Hypothalamus (tissue), 51 donors: Measurements from ENCODE around the gene SMCHD1.
"Not testable (repeated sequence)": the region's sequence is repeated elsewhere in the genome, so short reads cannot be mapped to it uniquely, and the experiment has no call there.

Experiments
- DNase-seq, 51 donors: peaks; one replicate each; lab custom pipeline; 2025; lab: John Stamatoyannopoulos, UW

The SMCHD1 gene

DNA sequence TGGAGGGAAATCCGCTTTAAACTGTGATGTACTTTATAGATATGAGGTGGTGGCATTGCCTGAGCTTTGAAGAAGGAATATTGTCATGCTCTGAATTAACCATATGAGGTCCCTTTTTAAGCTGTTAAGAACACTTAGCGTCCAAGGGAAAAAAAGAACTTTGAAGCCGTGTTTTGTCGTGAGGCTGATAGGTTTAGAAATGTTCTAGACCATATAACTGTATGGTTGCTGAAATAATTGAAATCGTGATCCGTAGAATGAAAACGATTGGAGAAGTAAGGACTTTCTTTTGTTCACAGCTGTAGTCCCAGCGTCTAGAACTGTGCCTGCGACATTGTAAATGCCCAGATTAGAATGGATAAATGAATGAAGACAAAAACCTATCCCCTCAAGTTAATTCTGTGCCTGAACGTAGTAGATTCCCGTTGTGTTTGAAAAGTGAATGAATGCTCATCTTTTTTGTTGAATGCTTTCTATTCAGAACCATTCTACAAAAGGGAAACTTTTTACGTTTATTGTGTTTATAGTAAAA is 1.5 kb downstream of the SMCHD1 start:
- DNase-seq: no peak

DNA sequence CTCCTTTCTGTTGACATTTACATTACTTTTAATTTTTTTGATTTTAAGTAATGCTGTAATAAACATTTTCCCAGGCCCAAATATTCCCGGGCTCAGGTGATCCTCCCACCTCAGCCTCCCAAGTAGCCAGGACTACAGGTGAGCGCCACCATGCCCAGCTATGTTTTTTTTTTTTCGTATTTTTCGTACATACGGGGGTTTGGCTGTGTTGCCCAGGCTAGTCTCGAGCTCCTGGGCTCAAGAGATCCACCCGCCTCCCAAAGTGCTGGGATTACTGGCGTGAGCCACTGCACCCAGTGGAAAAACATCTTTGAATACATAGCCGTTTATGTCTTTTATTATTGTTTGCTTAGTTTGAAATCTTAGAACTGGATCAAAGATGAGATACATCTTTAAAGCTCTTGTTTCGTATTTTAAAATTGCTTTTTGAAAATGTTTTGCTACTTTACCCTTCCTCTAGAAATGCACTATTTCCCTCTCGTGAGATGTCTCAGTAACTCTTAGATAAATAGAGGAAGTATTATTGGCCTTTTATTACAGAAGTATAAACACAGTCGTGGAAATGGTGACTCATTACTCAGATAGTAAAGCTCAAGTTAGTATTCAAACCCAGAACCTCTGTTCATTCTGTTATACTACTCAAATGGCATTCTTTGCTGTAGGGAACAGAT is 2.4 kb downstream of the SMCHD1 start:
- DNase-seq: no peak

DNA sequence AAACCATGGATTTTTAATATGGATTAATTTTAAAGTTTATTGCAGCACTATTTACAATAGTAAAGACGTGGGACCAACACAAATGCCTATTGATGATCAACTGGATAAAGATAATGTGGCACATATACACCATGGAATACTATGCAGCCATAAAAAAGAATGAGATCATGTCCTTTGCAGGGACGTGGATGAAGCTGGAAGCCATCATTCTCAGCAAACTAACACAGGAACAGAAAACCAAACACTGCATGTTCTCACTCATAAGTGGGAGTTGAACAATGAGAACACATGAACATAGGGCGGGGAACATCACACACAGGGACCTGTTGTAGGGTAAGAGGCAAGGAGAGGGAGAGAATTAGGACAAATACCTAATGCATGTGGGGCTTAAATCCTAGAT is 5.3 kb downstream of the SMCHD1 start:
- DNase-seq: not testable (repeated sequence)

DNA sequence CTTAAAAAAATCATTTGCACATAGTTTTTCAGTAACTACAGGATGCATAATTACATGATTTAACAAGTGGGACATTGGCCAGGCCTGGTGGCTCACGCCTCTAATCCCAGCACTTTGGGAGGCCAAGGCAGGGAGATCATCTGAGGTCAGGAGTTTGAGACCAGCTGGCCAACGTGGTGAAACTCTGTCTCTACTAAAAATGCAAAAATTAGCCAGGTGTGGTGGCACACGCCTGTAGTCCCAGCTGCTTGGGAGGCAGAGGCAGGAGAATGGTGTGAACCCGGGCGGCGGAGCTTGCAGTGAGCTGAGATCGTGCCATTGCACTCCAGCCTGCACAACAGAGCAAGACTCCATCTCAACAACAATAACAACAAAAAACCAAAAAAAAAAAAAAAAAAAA is 6.8 kb downstream of the SMCHD1 start:
- DNase-seq: not testable (repeated sequence)

- no peak for DNase-seq
These were observed 7.5 kb downstream of the SMCHD1 start for GRCh38 chr18:2662990-2663389.

- DNase-seq: no peak
These were observed 16.9 kb downstream of the SMCHD1 start for GRCh38 chr18:2672410-2672809.

DNA sequence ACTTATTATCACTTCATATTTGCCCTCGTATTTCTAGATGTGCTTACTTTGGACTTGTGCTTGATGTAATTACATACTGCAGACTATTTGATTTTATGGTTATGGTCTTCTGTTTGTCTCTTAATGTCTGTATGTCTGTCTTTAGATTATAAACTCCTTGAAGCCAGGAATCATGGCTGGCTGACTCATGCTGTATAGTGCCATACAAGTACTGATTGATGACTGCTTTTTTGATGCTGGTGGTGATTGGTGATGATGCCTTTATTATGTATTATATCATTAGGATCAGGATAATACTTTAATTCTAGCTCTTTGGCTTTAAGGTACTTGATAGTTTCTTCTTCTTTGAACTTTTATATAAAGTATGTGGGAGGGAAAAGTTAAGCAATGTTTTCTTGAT is 17.3 kb downstream of the SMCHD1 start:
- DNase-seq: no peak

DNA sequence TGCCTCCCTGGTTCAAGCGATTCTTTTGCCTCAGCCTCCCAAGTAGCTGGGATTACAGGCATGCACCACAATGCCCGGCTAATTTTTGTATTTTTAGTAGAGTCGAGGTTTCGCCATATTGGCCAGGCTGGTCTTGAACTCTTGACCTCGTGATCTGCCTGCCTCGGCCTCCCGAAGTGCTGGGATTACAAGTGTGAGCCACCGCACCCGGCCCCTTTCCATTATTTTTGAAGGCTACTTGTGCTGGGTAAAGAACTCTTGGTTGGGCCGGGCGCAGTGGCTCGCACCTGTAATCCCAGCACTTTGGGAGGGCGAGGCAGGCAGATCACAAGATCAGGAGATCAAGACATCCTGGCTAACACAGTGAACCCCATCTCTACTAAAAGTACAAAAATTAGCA is 23.4 kb downstream of the SMCHD1 start:
- not testable (repeated sequence) for DNase-seq

DNA sequence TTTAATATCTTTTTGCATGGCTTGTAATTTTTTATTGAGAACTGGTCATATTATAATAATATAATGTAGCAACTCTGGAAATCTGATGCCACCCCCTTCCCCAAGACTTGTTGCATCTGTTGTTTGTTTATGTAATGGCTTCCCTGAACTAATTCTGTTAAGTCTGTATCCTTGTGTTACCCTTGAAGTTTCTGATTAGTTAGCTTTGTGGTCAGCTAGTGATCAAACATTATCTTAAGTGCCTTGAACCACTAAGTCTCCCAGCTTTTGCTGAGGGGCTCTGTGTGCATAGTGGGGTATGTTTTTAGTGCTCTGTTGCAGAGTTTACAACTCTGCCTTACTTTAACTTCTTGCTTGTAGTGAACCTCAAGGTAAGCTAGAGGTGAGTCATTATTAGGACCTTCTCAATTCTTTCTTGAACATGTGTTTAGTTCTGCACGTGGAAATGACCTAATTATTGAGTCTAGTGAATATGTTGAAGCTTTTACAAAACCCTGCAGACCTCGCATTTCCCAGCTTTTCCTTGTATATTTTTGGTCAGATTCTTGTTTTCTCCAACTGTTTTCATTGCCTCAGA is 24.8 kb downstream of the SMCHD1 start:
- no peak for DNase-seq

DNA sequence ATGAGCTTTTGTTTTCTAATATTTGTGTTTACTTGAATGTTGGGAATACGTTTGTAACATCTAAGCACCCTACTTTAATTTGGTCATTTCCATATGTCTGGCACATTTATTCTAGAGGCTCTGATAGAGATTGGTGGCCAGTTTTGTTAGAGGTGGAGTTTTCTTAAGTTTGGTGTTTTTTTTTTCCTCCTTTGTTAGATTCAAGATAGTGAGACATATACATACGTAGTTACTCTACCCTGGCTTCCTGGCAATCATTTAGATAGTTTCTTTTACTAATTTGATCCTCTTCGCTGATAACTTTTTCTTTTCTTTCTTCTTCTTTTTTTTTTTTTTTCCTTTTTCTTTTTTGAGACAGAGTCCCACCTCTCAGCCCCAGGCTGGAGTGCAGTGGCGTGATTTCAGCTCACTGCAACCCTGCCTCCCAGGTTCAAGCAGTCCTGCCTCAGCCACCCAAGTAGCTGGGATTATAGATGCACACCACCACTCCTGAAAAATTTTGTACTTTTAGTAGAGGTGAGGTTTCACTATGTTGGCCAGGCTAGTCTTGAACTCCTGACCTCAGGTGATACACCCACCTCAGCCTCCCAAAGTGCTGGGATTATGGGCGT is 26.6 kb downstream of the SMCHD1 start:
- DNase-seq: no peak

DNA sequence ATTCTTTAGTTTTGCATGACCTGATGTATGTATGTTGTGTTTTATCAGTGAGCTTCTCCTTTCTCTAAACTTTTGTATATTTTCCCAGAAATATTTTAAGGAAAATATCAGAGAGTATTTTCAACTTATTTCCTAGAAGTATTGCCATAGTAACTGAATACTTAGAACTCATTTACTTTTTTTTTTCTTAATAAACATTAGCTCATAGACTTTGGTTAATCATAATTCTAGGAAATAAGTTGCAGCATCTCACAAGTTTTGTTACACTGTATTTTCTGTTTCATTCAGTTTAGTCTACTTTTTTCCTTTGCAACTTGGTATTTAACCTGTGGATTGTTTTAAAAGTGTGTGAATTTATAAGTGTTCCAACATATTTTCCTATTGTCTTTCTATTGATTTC is 27.5 kb downstream of the SMCHD1 start:
- no peak for DNase-seq

DNA sequence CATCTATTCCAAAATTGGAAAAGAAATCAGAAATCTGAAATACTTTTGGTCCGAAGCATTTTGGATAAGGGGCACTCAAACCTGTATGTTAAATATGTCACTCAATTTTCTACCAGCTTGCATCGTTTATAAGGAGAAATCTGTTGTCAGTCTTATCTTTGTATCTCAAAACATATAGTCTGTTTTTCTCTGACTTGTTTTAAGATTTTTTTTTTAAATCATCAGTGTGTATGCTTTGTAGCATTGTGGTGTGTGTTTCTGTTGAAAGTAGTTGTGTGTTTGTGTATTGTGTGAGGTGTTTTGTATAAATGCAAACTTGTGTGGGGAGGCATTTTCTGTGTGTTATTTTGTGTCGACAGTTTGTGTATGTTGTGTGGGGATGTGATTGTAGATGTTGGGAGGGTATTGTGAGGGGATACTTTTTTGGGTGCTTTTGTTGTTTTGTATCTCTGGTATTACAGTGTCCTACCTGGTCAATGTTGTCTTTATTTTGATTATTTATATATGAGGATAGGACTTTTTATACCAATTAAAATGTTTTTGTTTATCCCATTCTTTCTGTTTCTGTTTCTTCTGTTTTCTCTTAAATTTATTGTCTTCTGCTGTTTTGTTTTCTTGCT is 30.9 kb downstream of the SMCHD1 start:
- no peak for DNase-seq

DNA sequence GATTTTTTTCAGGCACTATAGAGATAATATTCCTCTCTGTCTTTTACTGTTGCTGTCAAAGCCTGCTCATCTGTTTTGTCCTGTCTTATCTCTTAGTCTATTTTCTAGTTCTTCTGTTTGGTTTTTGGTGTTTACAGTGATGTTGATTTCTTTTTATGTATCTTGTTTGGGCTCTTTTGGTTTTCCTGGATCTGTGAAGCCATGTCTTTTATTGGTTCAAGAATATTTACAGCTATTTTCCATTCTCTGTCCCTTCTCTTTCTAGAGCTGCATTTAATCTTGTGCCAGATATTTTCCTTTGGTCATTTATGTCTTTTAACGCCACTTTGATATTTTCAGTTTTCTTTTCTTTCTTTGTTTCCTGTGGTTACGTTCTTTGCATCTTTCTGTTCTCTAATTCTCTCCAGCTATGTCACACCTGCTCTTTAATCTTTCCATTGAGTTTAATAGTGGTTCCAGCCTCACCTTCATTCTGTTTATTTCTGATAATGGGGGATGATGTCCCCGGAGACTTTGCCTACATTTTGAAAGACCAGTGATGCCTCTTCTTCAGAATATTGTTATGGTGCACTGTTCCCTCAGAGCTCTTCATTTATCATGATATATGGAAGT is 32.0 kb downstream of the SMCHD1 start:
- no peak for DNase-seq

DNA sequence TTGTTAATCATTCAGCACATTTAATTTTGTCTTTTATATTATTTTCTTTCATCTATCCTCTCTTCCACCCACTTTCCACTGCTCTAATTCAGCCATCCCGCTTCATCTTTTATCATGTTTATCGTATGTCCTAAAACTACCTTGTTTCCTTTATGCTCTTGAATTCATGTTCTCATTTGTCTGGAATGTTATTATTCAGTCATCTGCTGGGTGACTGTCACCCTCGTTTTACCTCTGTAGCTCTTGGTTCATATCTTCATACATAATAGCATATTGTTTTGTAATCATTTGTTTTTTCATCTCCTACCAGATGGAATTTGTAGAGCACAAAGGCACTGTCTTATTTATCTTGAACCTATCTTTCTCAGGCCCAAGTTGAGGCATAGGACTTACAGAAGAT is 37.0 kb downstream of the SMCHD1 start:
- no peak for DNase-seq

GRCh38 chr18:2697184-2697583 is 41.7 kb downstream of the SMCHD1 start:
- DNase-seq: no peak

GRCh38 chr18:2699001-2699400 is 43.5 kb downstream of the SMCHD1 start:
- DNase-seq: no peak

- no peak for DNase-seq
These were observed 49.0 kb downstream of the SMCHD1 start for GRCh38 chr18:2704541-2704940.

DNA sequence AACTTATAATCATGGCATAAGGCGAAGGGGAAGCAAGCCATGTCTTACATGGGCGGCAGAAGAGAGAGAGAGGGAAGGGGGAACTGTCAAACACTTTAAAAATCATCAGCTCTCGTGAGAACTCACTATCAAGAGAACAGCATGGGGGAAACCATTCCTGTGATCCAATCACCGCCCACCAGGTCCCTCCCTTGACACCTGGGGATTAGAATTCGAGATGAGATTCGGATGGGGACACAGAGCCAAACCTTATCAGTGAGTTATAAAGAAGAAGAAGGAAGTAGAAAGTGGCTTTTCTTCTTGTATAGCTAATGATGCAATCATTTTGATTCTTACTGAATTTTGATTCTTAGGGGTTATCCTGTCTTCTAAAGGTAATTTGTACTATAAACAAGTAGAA is 51.4 kb downstream of the SMCHD1 start:
- no peak for DNase-seq

DNA sequence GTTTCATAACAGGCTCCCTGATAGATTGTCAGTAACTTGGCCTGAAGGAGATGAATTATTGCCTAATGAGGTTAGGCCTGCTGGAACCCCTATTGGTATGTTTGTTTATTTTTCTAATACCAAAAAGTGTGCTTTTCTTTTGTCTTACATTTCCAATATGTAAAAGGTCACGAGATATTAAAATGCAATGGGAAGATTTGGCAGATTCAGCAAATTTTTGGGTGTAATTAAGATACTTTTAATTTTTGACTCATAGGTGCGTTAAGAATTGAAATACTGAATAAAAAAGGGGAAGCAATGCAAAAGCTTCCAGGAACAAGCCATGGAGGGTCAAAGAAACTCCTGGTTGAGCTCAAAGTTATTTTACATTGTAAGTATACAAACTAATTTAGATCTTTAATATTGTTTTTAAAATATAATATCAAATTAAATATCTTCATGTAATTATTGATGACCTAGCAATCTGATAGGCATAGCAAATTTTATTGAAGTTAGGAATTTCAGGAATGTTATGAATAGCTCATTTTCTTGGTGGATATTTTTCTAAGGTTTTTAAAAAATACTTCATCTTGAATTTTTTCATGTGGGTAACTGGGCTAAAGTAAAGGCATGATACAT is 52.1 kb downstream of the SMCHD1 start:
- no peak for DNase-seq

- DNase-seq: no peak
These were observed 53.8 kb downstream of the SMCHD1 start for GRCh38 chr18:2709316-2709715.

DNA sequence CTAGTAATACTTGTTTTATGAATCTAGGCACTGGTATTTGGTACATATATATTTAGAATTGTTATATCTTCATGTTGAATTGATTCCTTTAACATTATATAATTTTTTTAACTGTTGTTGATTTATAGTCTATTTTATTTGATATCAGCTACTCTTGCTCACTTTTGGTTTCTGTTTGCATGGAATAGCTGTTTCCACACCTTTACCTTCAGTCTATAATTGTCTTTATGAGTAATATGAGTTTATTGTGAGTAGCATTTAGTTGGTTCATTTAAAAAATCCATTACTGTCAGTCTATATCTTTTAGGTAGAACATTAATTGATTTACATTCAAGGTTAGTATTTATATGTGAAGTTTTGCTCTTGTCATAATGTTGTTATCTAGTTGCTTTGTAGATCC is 58.6 kb downstream of the SMCHD1 start:
- DNase-seq: no peak
